ENCODE data around the gene PABPN1.

GRCh38 chr14:23302290-23303225 lies 18.7 kb upstream of the PABPN1 start, which contains the start of gene PPP1R3E:
- TF ChIP-seq CTCF (IDR thresholded peaks at IDR 0.05; ENCODE audit: poor library complexity, severe bottlenecking), result no peak
- peak; percentile 80 for TF ChIP-seq POLR2AphosphoS5 (IDR thresholded peaks at IDR 0.05)

Measured in neural cell (in vitro differentiated cells).